ENCODE results near the gene TPRX2. TPM values are rescaled to one million over a fixed set of nuclear protein-coding genes. Genes with fewer than 3 reads are reported as not detected.
"Not testable (repeated sequence)": the region's sequence is repeated elsewhere in the genome, so short reads cannot be mapped to it uniquely, and the experiment has no call there.

The TPRX2 gene
- total RNA-seq, 2 experiments from 2014 or later: not detected

DNA sequence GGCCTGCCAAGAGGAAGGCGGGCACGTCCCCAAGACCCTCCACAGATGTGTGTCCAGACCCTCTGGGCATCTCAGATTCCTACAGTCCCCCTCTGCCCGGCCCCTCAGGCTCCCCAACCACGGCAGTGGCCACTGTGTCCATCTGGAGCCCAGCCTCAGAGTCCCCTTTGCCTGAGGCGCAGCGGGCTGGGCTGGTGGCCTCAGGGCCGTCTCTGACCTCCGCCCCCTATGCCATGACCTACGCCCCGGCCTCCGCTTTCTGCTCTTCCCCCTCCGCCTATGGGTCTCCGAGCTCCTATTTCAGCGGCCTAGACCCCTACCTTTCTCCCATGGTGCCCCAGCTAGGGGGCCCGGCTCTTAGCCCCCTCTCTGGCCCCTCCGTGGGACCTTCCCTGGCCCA lies 19.6 kb upstream of the TPRX2 start:
- Mint-ChIP-seq H3K36me3 (ENCODE audit: low read depth) (no peaks in the 10 kb centered on the region), H3K27me3 (ENCODE audit: low read depth) (peaks cover 7% of the 10 kb centered on the region), H3K4me3 (no peak overlapping the region), H3K4me1 (ENCODE audit: low read depth) (no peaks in the 10 kb centered on the region), H3K9me3 (no peaks in the 10 kb centered on the region), H3K27ac (no peak overlapping the region)
- CTCF ChIA-PET: interaction anchor here (0.6 to 1.0 kb wide), 2 partner anchors 10 to 11 kb away, joined by 3 read pairs; no protein-coding TSS in a partner anchor
- no peak for DNase-seq
- intact Hi-C loops (cut with micrococcal nuclease): no loop called here

DNA sequence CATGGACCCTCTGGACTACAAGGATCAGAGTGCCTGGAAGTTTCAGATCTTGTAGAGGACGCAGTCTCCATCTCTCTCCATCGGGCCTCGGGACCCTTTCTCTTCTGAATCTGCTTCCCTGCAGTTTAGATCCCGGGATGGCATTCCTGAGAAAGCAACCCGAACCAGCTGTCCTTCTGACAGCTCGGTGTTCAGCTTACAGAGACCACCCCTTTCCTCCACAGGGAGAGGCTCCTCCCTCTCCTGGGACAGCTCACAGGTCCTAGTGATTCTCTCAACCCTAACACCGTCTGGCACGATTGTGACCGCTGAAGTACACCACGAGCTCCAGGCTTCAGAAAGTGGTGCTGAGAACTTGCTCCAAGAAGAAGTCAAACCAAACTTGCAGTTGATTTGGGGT lies 19.1 kb upstream of the TPRX2 start:
- intact Hi-C loops (cut with micrococcal nuclease): no loop called here
- no peaks in the 10 kb centered on the region for H3K36me3 Mint-ChIP-seq (ENCODE audit: low read depth)
- no peak overlapping the region for H3K4me3 Mint-ChIP-seq
- CTCF ChIA-PET: interaction anchor here (0.6 to 1.1 kb wide), 4 partner anchors 10 to 100 kb away, joined by 3 to 5 read pairs (median 4); no protein-coding TSS in a partner anchor
- no peak overlapping the region for H3K27ac Mint-ChIP-seq
- H3K9me3 Mint-ChIP-seq: no peaks in the 10 kb centered on the region
- peaks cover 7% of the 10 kb centered on the region for H3K27me3 Mint-ChIP-seq (ENCODE audit: low read depth)
- no peaks in the 10 kb centered on the region for H3K4me1 Mint-ChIP-seq (ENCODE audit: low read depth)
- DNase-seq: no peak

DNA sequence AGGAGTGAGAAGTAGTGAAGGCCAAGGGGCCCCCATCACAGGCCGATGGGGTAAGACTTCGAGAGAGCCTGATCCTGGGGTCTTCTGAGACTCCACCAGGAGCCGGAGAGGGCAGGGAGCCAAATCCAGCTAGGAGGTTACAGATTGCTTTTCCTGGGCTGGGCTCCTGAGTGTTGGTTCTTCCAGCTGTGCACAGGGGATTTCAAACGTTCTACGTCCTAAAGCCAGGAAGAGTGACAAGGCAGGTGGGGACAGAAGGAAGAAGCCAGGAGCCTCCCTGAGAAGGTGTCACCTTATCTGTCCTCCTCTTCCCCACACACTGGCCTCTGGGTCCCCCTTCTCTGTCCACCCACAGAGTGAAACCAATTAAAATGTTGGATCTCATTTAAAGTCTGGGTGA lies 16.1 kb upstream of the TPRX2 start:
- CTCF ChIA-PET: interaction anchor here (1.1 kb wide), 1 partner anchor 26 kb away, joined by 3 read pairs; no protein-coding TSS in a partner anchor
- no peak overlapping the region for H3K4me3 Mint-ChIP-seq
- H3K27ac Mint-ChIP-seq: no peak overlapping the region
- no peaks in the 10 kb centered on the region for H3K9me3 Mint-ChIP-seq
- no peaks in the 10 kb centered on the region for H3K36me3 Mint-ChIP-seq (ENCODE audit: low read depth)
- H3K4me1 Mint-ChIP-seq (ENCODE audit: low read depth): no peaks in the 10 kb centered on the region
- intact Hi-C loops (cut with micrococcal nuclease): no loop called here
- DNase-seq: no peak
- H3K27me3 Mint-ChIP-seq (ENCODE audit: low read depth): peaks cover 10% of the 10 kb centered on the region

DNA sequence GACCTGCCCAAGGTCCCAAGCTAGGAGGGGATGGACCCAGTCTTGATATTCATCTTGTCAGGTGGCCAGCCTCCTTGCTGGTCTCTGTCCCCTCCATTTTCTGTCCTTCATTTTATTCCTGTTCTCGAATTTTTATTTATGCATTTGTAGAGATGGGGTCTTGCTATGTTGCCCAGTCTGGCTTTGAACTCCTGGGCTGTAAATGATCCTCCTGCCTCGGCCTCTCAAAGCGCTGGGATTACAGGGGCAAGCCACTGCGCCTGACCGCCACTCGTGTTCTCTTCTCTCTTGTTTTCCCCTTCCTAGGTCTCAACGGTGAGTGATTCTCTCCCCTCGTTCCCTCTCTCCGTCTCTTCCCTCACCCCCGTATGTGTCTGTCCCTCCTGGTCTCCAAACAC lies 10.6 kb upstream of the TPRX2 start:
- intact Hi-C loops (cut with micrococcal nuclease): no loop called here
- H3K4me3 Mint-ChIP-seq: no peak overlapping the region
- CTCF ChIA-PET: interaction anchor here (0.7 to 1.4 kb wide), 5 partner anchors 15 to 877 kb away, joined by 3 to 8 read pairs (median 3); no protein-coding TSS in a partner anchor
- H3K27ac Mint-ChIP-seq: no peak overlapping the region
- DNase-seq: no peak
- no peaks in the 10 kb centered on the region for H3K9me3 Mint-ChIP-seq
- H3K4me1 Mint-ChIP-seq (ENCODE audit: low read depth): peaks cover 10% of the 10 kb centered on the region
- H3K27me3 Mint-ChIP-seq (ENCODE audit: low read depth): peaks cover 39% of the 10 kb centered on the region
- H3K36me3 Mint-ChIP-seq (ENCODE audit: low read depth): no peaks in the 10 kb centered on the region

DNA sequence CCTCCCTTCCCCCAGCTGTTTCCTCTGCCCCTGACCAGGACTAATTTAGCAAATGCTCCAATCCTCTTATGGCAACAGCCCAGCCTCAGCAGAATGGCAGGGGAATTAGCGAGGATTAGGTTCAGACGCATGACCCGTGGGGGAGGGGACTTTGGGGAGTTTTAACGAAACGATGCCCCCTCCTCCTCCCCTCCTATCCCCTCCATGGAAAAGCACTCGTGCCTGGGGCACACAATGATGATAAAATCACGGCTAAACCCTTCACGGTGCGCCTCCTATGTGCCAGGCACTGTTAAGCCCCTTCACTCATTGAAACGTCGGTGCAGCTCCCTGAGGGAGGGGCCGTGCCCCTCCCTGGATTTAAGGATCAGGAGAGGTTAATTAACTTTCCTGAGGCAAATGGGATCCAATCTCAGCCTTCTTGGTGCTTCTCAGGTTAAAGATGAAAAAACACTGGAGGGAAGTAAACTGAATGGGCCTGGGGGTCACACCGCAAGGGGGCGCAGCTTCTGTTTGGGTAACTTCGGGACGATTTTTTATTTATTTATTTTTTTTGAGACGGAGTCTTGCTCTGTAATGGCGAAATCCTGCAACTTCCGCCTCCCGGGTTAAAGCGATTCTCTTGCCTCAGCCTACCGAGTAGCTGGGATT lies 10.1 kb upstream of the TPRX2 start:
- Mint-ChIP-seq H3K9me3 (no peaks in the 10 kb centered on the region), H3K4me3 (peak overlapping the region; percentile 44), H3K36me3 (ENCODE audit: low read depth) (no peaks in the 10 kb centered on the region), H3K4me1 (ENCODE audit: low read depth) (peaks cover 14% of the 10 kb centered on the region), H3K27me3 (ENCODE audit: low read depth) (peaks cover 41% of the 10 kb centered on the region), H3K27ac (no peak overlapping the region)
- intact Hi-C loops (cut with micrococcal nuclease): no loop called here
- CTCF ChIA-PET: interaction anchor here (0.7 to 1.4 kb wide), 6 partner anchors 15 to 877 kb away, joined by 3 to 8 read pairs (median 4); no protein-coding TSS in a partner anchor
- DNase-seq: peak; percentile 67

DNA sequence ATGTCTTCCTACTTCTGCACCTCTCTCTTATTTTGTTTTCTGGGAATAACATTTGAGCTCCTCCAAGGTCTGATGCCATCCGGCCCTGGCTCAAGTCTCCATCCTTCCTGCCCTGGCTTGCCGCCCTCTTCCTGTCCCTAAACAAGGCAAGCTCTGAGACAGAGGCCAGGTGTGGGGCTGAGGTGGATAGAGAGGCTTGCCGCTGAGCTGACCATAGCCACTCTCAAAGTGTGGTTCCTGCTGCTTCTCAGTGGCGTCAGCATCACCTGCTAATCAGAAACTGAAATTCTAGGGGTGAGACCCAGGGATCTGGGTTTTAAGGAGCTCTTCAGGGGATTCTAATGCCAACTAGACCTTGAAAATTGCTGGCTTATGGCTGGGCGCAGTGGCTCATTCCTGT lies 6.0 kb upstream of the TPRX2 start:
- H3K9me3 Mint-ChIP-seq: no peaks in the 10 kb centered on the region
- no peak overlapping the region for H3K27ac Mint-ChIP-seq
- H3K4me3 Mint-ChIP-seq: no peak overlapping the region
- intact Hi-C loops (cut with micrococcal nuclease): no loop called here
- H3K4me1 Mint-ChIP-seq (ENCODE audit: low read depth): peaks cover 21% of the 10 kb centered on the region
- DNase-seq: no peak
- peaks cover 38% of the 10 kb centered on the region for H3K27me3 Mint-ChIP-seq (ENCODE audit: low read depth)
- CTCF ChIA-PET: interaction anchor here (0.6 to 1.7 kb wide), 4 partner anchors 10 to 267 kb away, joined by 3 to 6 read pairs (median 4); no protein-coding TSS in a partner anchor
- H3K36me3 Mint-ChIP-seq (ENCODE audit: low read depth): no peaks in the 10 kb centered on the region

DNA sequence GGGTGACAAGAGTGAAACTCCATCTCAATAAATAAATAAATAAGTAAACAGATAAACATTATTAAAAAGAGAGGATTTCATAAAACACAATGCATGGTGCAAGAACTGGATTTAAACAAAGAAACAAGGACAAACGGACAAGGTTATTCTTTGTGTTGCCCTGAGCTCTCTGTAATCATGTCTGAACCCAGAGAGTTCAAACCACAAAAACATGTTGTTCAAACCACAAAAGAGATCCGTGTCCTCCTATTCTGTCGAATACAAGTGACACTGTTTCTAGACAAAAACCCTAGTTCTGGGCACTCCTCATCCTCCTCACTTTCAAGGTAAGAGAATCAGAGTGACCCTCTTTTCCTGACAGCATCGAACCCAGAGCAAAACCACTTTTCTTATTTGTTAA lies 4.6 kb upstream of the TPRX2 start:
- intact Hi-C loops (cut with micrococcal nuclease): no loop called here
- H3K4me3 Mint-ChIP-seq: no peak overlapping the region
- CTCF ChIA-PET: interaction anchor here (0.6 to 1.6 kb wide), 2 partner anchors 10 to 147 kb away, joined by 3 to 5 read pairs; no protein-coding TSS in a partner anchor
- peaks cover 16% of the 10 kb centered on the region for H3K4me1 Mint-ChIP-seq (ENCODE audit: low read depth)
- peaks cover 29% of the 10 kb centered on the region for H3K27me3 Mint-ChIP-seq (ENCODE audit: low read depth)
- H3K36me3 Mint-ChIP-seq (ENCODE audit: low read depth): no peaks in the 10 kb centered on the region
- no peak for DNase-seq
- no peak overlapping the region for H3K27ac Mint-ChIP-seq
- H3K9me3 Mint-ChIP-seq: no peaks in the 10 kb centered on the region

DNA sequence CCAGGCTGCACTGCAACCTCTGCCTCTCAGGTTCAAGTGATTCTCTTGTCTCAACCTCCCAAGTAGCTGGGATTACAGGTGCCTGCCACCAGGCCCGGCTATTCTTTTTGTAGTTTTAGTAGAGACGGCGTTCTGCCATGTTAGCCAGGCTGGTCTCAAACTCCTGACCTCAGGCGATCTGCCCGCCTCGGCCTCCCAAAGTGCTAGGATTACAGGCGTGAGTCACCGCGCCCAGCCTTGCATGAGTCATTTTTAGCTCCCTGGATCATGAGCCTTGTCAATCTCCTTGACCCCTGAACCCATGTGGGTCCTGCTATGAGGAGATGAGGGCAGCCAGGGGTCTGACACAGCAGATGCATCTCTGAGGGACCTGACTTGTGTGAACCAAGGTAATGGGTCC lies 804 bp upstream of the TPRX2 start:
- H3K36me3 Mint-ChIP-seq (ENCODE audit: low read depth); DNase-seq; H3K27ac Mint-ChIP-seq; intact Hi-C loops (cut with micrococcal nuclease); H3K4me3 Mint-ChIP-seq; H3K9me3 Mint-ChIP-seq: not testable (repeated sequence)
- CTCF ChIA-PET: interaction anchor here (1.5 kb wide), 1 partner anchor 11 kb away, joined by 4 read pairs; no protein-coding TSS in a partner anchor
- Mint-ChIP-seq H3K27me3 (ENCODE audit: low read depth) (peaks cover 18% of the 10 kb centered on the region), H3K4me1 (ENCODE audit: low read depth) (peaks cover 11% of the 10 kb centered on the region)

DNA sequence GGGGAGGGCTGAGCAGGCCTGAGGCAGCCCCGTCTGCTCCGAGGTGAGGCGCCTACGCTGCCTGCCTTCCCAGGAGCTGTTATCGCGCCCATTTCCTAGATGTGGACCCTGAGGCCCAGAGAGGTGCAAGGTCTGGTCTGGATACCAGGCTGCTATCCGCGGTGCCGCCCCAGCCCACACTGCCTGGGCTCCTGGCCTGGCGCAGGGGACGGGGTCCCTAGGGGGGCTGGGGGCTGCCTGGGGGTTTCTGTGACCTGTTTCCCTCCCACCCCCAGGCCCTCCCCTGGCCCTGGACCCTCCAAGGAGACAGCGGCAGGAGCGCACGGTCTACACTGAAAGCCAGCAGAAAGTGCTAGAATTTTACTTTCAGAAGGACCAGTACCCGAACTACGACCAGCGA lies 803 bp downstream of the TPRX2 start:
- H3K4me1 Mint-ChIP-seq (ENCODE audit: low read depth); CTCF ChIA-PET; H3K9me3 Mint-ChIP-seq; H3K27ac Mint-ChIP-seq; intact Hi-C loops (cut with micrococcal nuclease); DNase-seq; H3K4me3 Mint-ChIP-seq; H3K36me3 Mint-ChIP-seq (ENCODE audit: low read depth): not testable (repeated sequence)
- H3K27me3 Mint-ChIP-seq (ENCODE audit: low read depth): peaks cover 17% of the 10 kb centered on the region

DNA sequence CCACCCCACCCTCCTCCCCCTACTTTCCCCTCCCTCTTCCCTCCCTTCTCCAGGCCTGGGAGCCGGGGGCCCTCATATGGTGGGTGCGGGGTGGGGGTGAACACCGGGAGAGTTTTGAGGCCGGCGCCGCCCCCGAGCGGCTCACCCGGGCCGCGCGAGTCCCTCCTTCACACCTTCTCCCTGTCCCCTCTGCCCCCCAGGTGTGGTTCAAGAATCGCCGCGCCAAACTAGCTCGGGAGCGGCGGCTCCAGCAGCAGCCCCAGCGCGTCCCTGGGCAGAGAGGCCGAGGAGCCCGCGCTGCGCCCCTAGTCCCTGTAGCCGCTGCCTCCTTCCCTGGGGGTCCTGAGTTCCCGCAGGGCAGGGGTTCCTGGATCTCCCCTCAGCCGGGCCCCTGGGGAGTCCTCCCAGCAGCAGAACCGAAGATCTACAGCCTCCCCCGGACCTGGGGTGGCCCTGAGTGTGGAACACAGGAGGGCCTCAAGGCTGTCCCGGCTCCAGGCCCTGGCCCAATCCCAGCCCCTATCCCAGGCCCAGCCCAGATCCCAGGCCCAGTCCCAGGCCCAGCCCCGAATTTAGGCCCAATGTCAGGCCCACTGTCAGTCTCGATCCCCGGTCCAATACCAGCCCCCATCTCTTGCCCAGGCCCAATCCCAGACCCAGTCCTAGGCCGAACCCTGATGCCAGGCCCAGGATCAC lies 1.7 kb downstream of the TPRX2 start:
- Mint-ChIP-seq H3K36me3 (ENCODE audit: low read depth) (peaks cover 1% of the 10 kb centered on the region), H3K27me3 (ENCODE audit: low read depth) (peaks cover 17% of the 10 kb centered on the region)

DNA sequence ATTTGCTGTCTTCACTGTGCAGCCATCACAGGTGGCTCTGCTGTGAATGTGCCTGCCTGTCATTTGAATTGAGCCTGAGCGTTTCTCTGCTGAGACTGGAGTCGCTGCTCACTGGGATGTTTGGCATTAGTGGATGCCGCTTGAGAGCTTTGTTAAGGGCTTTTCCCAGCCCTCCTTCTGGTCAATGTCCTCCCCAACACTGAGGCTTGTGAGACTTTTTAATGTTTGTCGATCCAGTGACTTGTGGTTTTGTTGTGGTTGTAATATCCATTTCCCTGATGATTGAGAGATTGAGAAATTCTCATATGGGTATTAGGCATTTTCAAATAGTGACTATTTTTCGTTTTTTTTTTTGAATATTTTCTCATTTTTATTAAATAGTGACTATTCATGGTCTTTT lies 2.6 kb downstream of the TPRX2 start:
- CTCF ChIA-PET: interaction anchor here (4.7 kb wide), 1 partner anchor 48 kb away, joined by 26 read pairs; no protein-coding TSS in a partner anchor
- H3K36me3 Mint-ChIP-seq (ENCODE audit: low read depth): peaks cover 1% of the 10 kb centered on the region

More for the DNA sequence above, 1.7 kb downstream of the TPRX2 start:
- DNase-seq: no peak
- Mint-ChIP-seq H3K4me3 (no peak overlapping the region), H3K4me1 (ENCODE audit: low read depth) (no peaks in the 10 kb centered on the region), H3K9me3 (no peaks in the 10 kb centered on the region), H3K27ac (no peak overlapping the region)
- CTCF ChIA-PET: interaction anchor here (4.7 kb wide), 1 partner anchor 47 kb away, joined by 26 read pairs; no protein-coding TSS in a partner anchor
- intact Hi-C loops (cut with micrococcal nuclease): no loop called here

DNA sequence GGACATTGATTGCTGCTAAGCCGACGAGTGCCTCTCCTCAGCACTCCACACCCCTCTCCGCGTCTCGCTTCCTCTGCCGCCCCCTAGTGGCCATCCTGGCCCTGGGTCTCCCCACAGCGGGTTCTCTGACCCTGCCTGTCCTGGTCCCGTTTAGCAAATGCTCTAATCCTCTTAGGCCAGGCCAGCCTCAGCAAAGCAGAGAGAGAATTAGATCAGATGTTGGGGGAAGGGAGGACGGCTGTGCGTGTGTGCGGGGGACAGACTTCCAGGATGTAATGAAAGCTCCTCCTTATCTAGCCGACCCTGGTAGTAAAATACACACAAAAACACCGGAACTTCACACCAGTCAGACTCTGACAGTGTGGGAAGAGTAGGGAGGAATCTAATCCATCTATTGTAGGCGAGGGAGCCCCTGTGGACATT lies 4.5 kb downstream of the TPRX2 start:
- H3K4me3 Mint-ChIP-seq: no peak overlapping the region
- intact Hi-C loops (cut with micrococcal nuclease): loop anchor here (1.0 to 2.0 kb wide), 2 partner anchors 50 to 73 kb away; no protein-coding TSS in a partner anchor
- peaks cover 1% of the 10 kb centered on the region for H3K36me3 Mint-ChIP-seq (ENCODE audit: low read depth)
- H3K27ac Mint-ChIP-seq: no peak overlapping the region
- peak; percentile 93 for DNase-seq
- CTCF ChIA-PET: interaction anchor here (0.7 to 4.7 kb wide), 21 partner anchors 8 to 238 kb away, joined by 3 to 26 read pairs (median 4); no protein-coding TSS in a partner anchor
- peaks cover 17% of the 10 kb centered on the region for H3K27me3 Mint-ChIP-seq (ENCODE audit: low read depth)
- H3K9me3 Mint-ChIP-seq: no peaks in the 10 kb centered on the region
- H3K4me1 Mint-ChIP-seq (ENCODE audit: low read depth): no peaks in the 10 kb centered on the region

More for the DNA sequence above, 2.6 kb downstream of the TPRX2 start:
- Mint-ChIP-seq H3K27me3 (ENCODE audit: low read depth) (peaks cover 17% of the 10 kb centered on the region), H3K9me3 (no peaks in the 10 kb centered on the region), H3K4me1 (ENCODE audit: low read depth) (no peaks in the 10 kb centered on the region), H3K4me3 (no peak overlapping the region), H3K27ac (no peak overlapping the region)
- intact Hi-C loops (cut with micrococcal nuclease): loop anchor here (2.0 kb wide), 1 partner anchor 71 kb away; no protein-coding TSS in a partner anchor
- DNase-seq: no peak
